GM23338 (cell line): ENCODE measurements around the gene FTO. TPM values are rescaled to one million over a fixed set of nuclear protein-coding genes. Genes with fewer than 3 reads are reported as not detected.

ENCODE experiments used
- ATAC-seq: fragments of 200-7000 bp; cut with Tn5 transposase; 3 replicates; pipeline ENCODE4 v1.9.1; 2020
- DNase-seq: peaks from one replicate; pipeline ENCODE4 v3.0.0-alpha.2; 2015; ENCODE audit warnings: low spot score
- H2AFZ ChIP-seq: fragments of 200-600 bp; sonication (generic); 2 replicates; pipeline ENCODE4 v1.8.0; 2016; ENCODE audit warnings: antibody characterized with exemption, mild to moderate bottlenecking, moderate library complexity
- H3F3A ChIP-seq: fragments of 200-600 bp; sonication (generic); replicated peaks from 2 replicates; pipeline ENCODE4 v1.8.0; 2017; ENCODE audit warnings: antibody characterized with exemption, mixed run types, low read depth
- H3K27ac ChIP-seq: fragments of 200-600 bp; sonication (generic); 2 replicates; pipeline ENCODE4 v1.6.1; 2016; ENCODE audit warnings: low read depth
- H3K27me3 ChIP-seq: fragments of 200-600 bp; sonication (generic); 2 replicates; pipeline ENCODE4 v1.8.0; 2016; ENCODE audit warnings: mild to moderate bottlenecking, mixed run types, moderate library complexity; ENCODE audit not compliant: insufficient read depth
- H3K36me3 ChIP-seq: fragments of 200-600 bp; sonication (generic); 2 replicates; pipeline ENCODE4 v1.8.0; 2016; ENCODE audit warnings: mild to moderate bottlenecking; ENCODE audit not compliant: insufficient read depth
- H3K4me1 ChIP-seq: fragments of 200-600 bp; sonication (generic); 2 replicates; pipeline ENCODE4 v1.8.0; 2016; ENCODE audit warnings: mild to moderate bottlenecking, moderate library complexity; ENCODE audit not compliant: insufficient read depth
- H3K4me2 ChIP-seq: fragments of 200-600 bp; sonication (generic); 2 replicates; pipeline ENCODE4 v1.7.1; 2017; ENCODE audit warnings: mixed run types
- H3K4me3 ChIP-seq: fragments of 200-600 bp; sonication (generic); 2 replicates; pipeline ENCODE4 v1.6.1; 2016; ENCODE audit warnings: mixed run types
- H3K79me2 ChIP-seq: fragments of 200-600 bp; sonication (generic); replicated peaks from 2 replicates; pipeline ENCODE4 v1.8.0; 2017; ENCODE audit warnings: mild to moderate bottlenecking; ENCODE audit not compliant: insufficient read depth
- H3K9me2 ChIP-seq: fragments of 200-600 bp; sonication (generic); 2 replicates; pipeline ENCODE4 v1.8.0; 2017; ENCODE audit not compliant: insufficient read depth
- H4K20me1 ChIP-seq: fragments of 200-600 bp; sonication (generic); replicated peaks from 2 replicates; pipeline ENCODE4 v1.8.0; 2017; ENCODE audit warnings: mild to moderate bottlenecking; ENCODE audit not compliant: insufficient read depth
- H3K27ac Mint-ChIP-seq: 2 replicates; pipeline ENCODE4 v1.8.0; 2020; ENCODE audit warnings: inconsistent platforms, mild to moderate bottlenecking, moderate library complexity, mixed read lengths
- H3K27me3 Mint-ChIP-seq: 3 replicates; pipeline ENCODE4 v1.8.0; 2022; ENCODE audit warnings: low read depth, mild to moderate bottlenecking, moderate library complexity, mixed read lengths, inconsistent platforms; ENCODE audit not compliant: insufficient read depth, poor library complexity
- H3K36me3 Mint-ChIP-seq: 3 replicates; pipeline ENCODE4 v1.8.0; 2021; ENCODE audit warnings: low read depth, mild to moderate bottlenecking, inconsistent platforms, moderate library complexity, mixed read lengths
- H3K4me1 Mint-ChIP-seq: 3 replicates; pipeline ENCODE4 v1.8.0; 2020; ENCODE audit warnings: mild to moderate bottlenecking, inconsistent platforms, mixed read lengths
- H3K4me3 Mint-ChIP-seq: 3 replicates; pipeline ENCODE4 v1.8.0; 2021; ENCODE audit warnings: moderate library complexity, mild to moderate bottlenecking, inconsistent platforms, mixed read lengths
- H3K9me3 Mint-ChIP-seq: 3 replicates; pipeline ENCODE4 v1.8.0; 2020; ENCODE audit warnings: moderate library complexity, mild to moderate bottlenecking, inconsistent platforms, mixed read lengths
- CREB1 ChIP-seq: fragments of 250-450 bp; sonication (Bioruptor Pico); IDR thresholded peaks from 2 replicates; pipeline ENCODE4 v1.5.0; 2020; ENCODE audit warnings: low read depth, mild to moderate bottlenecking, moderate library complexity
- CTCF ChIP-seq, 2 experiments: fragments of 200-600 bp in 1 of 2; sonication (generic) in 1 of 2; conservative IDR thresholded peaks; 2 replicates each; pipeline versions ENCODE4 v1.5.1 to v1.6.1; 2016 to 2017; ENCODE audit warnings: antibody characterized with exemption in 2 of 2, low read depth in 2 of 2, mild to moderate bottlenecking in 2 of 2, moderate library complexity in 1 of 2
- EZH2 ChIP-seq: fragments of 200-600 bp; sonication (generic); IDR thresholded peaks from one replicate; pipeline ENCODE4 v1.8.0; 2017; ENCODE audit warnings: antibody characterized with exemption, mild to moderate bottlenecking, low read depth; ENCODE audit not compliant: unreplicated experiment
- EZH2phosphoT487 ChIP-seq: fragments of 200-600 bp; sonication (generic); IDR thresholded peaks from one replicate; pipeline ENCODE4 v1.8.1; 2018; ENCODE audit warnings: antibody characterized with exemption; ENCODE audit not compliant: unreplicated experiment
- JUNB ChIP-seq: IDR thresholded peaks from one replicate; pipeline ENCODE4 v1.6.1; 2016; ENCODE audit warnings: antibody characterized with exemption; ENCODE audit not compliant: unreplicated experiment
- NANOG ChIP-seq: IDR thresholded peaks from 2 replicates; pipeline ENCODE4 v1.6.1; 2016; ENCODE audit warnings: antibody characterized with exemption, borderline replicate concordance
- POLR2AphosphoS5 ChIP-seq: IDR thresholded peaks from 2 replicates; pipeline ENCODE4 v1.6.1; 2016; ENCODE audit warnings: antibody characterized with exemption, low read depth
- REST ChIP-seq: IDR thresholded peaks from one replicate; pipeline ENCODE4 v1.6.1; 2018; ENCODE audit warnings: antibody characterized with exemption; ENCODE audit not compliant: unreplicated experiment
- STAT1 ChIP-seq: IDR thresholded peaks from one replicate; pipeline ENCODE4 v1.6.1; 2016; ENCODE audit warnings: antibody characterized with exemption; ENCODE audit not compliant: unreplicated experiment
- ZNF114 ChIP-seq: fragments of 250-450 bp; sonication (Bioruptor Pico); IDR thresholded peaks from 2 replicates; pipeline ENCODE4 v1.5.0; 2020; ENCODE audit warnings: mild to moderate bottlenecking, moderate library complexity
- ZNF331 ChIP-seq: fragments of 250-450 bp; sonication (Bioruptor Pico); IDR thresholded peaks from 2 replicates; pipeline ENCODE4 v1.5.0; 2020; ENCODE audit warnings: low read depth, mild to moderate bottlenecking, moderate library complexity
- ZNF462 ChIP-seq: fragments of 250-450 bp; sonication (Bioruptor Pico); IDR thresholded peaks from 2 replicates; pipeline ENCODE4 v1.5.0; 2020; ENCODE audit warnings: mild to moderate bottlenecking, moderate library complexity
- polyA plus RNA-seq: library from polyadenylated mRNA; unstranded; fragments of >200 nt; fragmentation: Nextera tagmentation; extraction: Ambion mirVana; gene quantifications from 2 replicates; pipeline ENCODE4 v1.2.1, GENCODE V29; 2016
- total RNA-seq: library from RNA; depleted of rRNA; stranded (reverse); fragments of >200 nt; shearing (Covaris generic); gene quantifications from 2 replicates; pipeline ENCODE4 v1.2.3, GENCODE V29; 2014
- TF ChIP-seq, protein P1 (sequence below): IDR thresholded peaks from 2 replicates; pipeline ENCODE4 v1.6.1; 2016; ENCODE audit warnings: antibody characterized with exemption

The FTO gene
- total and polyA plus RNA-seq, 2 experiments from 2014 or later = 17.7 to 69.6 TPM

- H4K20me1 ChIP-seq = no peaks in the 10 kb centered on the region; the same call in 1 of the 2 replicates
- H3K9me3 Mint-ChIP-seq = no peaks in the 10 kb centered on the region
- no peak for TF ChIP-seq ZNF462
- no peak for TF ChIP-seq STAT1
- no peak for TF ChIP-seq JUNB
- no peak for TF ChIP-seq POLR2AphosphoS5
- TF ChIP-seq, protein P1, sequence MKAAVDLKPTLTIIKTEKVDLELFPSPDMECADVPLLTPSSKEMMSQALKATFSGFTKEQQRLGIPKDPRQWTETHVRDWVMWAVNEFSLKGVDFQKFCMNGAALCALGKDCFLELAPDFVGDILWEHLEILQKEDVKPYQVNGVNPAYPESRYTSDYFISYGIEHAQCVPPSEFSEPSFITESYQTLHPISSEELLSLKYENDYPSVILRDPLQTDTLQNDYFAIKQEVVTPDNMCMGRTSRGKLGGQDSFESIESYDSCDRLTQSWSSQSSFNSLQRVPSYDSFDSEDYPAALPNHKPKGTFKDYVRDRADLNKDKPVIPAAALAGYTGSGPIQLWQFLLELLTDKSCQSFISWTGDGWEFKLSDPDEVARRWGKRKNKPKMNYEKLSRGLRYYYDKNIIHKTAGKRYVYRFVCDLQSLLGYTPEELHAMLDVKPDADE = no peak
- no peak for TF ChIP-seq ZNF114
- TF ChIP-seq ZNF331 (CRISPR knock-in tag) = no peak
- TF ChIP-seq REST = no peak
- TF ChIP-seq EZH2phosphoT487 = no peak
- TF ChIP-seq EZH2 = no peak
- no peak for TF ChIP-seq CREB1 (CRISPR knock-in tag)
- TF ChIP-seq CTCF (conservative IDR thresholded peaks at IDR 0.05; ENCODE audit: low read depth in 2 of 2) = no peak
- TF ChIP-seq NANOG = no peak
- no peaks in the 10 kb centered on the region for H3K9me2 ChIP-seq
- no peak for DNase-seq
- no peak overlapping the region for H3K4me3 Mint-ChIP-seq
- H3K27me3 Mint-ChIP-seq = no peaks in the 10 kb centered on the region
- no peak overlapping the region for H3K4me3 ChIP-seq
- H3K79me2 ChIP-seq = peaks cover 58% of the 10 kb centered on the region
- no peaks in the 10 kb centered on the region for H3K36me3 ChIP-seq
- H3K4me2 ChIP-seq = no peak overlapping the region
- peaks cover 14% of the 10 kb centered on the region; the same call in 2 of the 3 replicates for H3K4me1 Mint-ChIP-seq
- H3F3A ChIP-seq = no peaks in the 10 kb centered on the region
- no peak overlapping the region; the same call in 1 of the 2 replicates for H3K27ac Mint-ChIP-seq
- no peaks in the 10 kb centered on the region for H3K36me3 Mint-ChIP-seq
- no peak overlapping the region for H2AFZ ChIP-seq
- no peaks in the 10 kb centered on the region for H3K27me3 ChIP-seq
- peaks cover 7% of the 10 kb centered on the region; the same call in 1 of the 2 replicates for H3K4me1 ChIP-seq
- no peak overlapping the region for H3K27ac ChIP-seq
- no peak for ATAC-seq
These were observed 17.1 kb downstream of the FTO start for GRCh38 chr16:53721017-53721416.
